KMS-11 (cell line): Measurements from ENCODE around the gene DBF4B.
"Not testable (repeated sequence)": the region's sequence is repeated elsewhere in the genome, so short reads cannot be mapped to it uniquely, and the experiment has no call there.

ENCODE experiments used
- H2AFZ ChIP-seq: fragments of 200-600 bp; sonication (generic); 2 replicates; pipeline ENCODE4 v1.6.1; 2016; ENCODE audit warnings: antibody characterized with exemption, mixed run types, low read depth
- H3K27ac ChIP-seq: fragments of 200-600 bp; sonication (generic); 2 replicates; pipeline ENCODE4 v1.6.1; 2016; ENCODE audit warnings: mild to moderate bottlenecking, mixed run types
- H3K27me3 ChIP-seq: fragments of 200-600 bp; sonication (generic); 2 replicates; pipeline ENCODE4 v1.6.1; 2017; ENCODE audit warnings: mild to moderate bottlenecking, low read depth, mixed run types, moderate library complexity; ENCODE audit not compliant: insufficient read depth
- H3K36me3 ChIP-seq: fragments of 200-600 bp; sonication (generic); 2 replicates; pipeline ENCODE4 v1.6.1; 2017; ENCODE audit warnings: mild to moderate bottlenecking, mixed run types; ENCODE audit not compliant: insufficient read depth
- H3K4me1 ChIP-seq: fragments of 200-600 bp; sonication (generic); 2 replicates; pipeline ENCODE4 v1.6.1; 2016; ENCODE audit warnings: mild to moderate bottlenecking, low read depth, mixed run types; ENCODE audit not compliant: poor library complexity, severe bottlenecking
- H3K4me2 ChIP-seq: fragments of 200-600 bp; sonication (generic); 2 replicates; pipeline ENCODE4 v1.7.0; 2016; ENCODE audit warnings: mild to moderate bottlenecking, mixed run types
- H3K4me3 ChIP-seq: fragments of 200-600 bp; sonication (generic); IDR thresholded peaks from 2 replicates; pipeline ENCODE4 v1.6.1; 2017; ENCODE audit warnings: low read depth, low read length, mixed read lengths; ENCODE audit not compliant: insufficient read depth
- H3K79me2 ChIP-seq: fragments of 200-600 bp; sonication (generic); 2 replicates; pipeline ENCODE4 v1.6.1; 2016; ENCODE audit warnings: low read depth, mixed run types; ENCODE audit not compliant: insufficient read depth
- H3K9ac ChIP-seq: fragments of 200-600 bp; sonication (generic); 2 replicates; pipeline ENCODE4 v1.6.1; 2016; ENCODE audit warnings: mild to moderate bottlenecking, mixed run types
- H4K20me1 ChIP-seq: fragments of 200-600 bp; sonication (generic); 2 replicates; pipeline ENCODE4 v1.6.1; 2016; ENCODE audit warnings: mild to moderate bottlenecking, mixed run types; ENCODE audit not compliant: insufficient read depth
- CTCF ChIP-seq: fragments of 200-600 bp; sonication (generic); conservative IDR thresholded peaks from 2 replicates; pipeline ENCODE4 v1.6.1; 2017; ENCODE audit warnings: low read depth, mild to moderate bottlenecking, antibody characterized with exemption, low read length, moderate library complexity, mixed read lengths

Gene DBF4B

GRCh38 chr17:44752953-44753861 lies 44.7 kb downstream of the DBF4B start:
- TF ChIP-seq CTCF: no peak
- Histone ChIP-seq H3K27me3 (peaks cover 9% of the 10 kb centered on the region; the same call in 1 of the 2 replicates), H3K79me2 (no peaks in the 10 kb centered on the region), H3K4me2 (no peak overlapping the region), H3K4me1 (peaks cover 7% of the 10 kb centered on the region), H2AFZ (no peak overlapping the region), H4K20me1 (no peaks in the 10 kb centered on the region), H3K27ac (no peak overlapping the region), H3K9ac (no peak overlapping the region), H3K36me3 (no peaks in the 10 kb centered on the region), H3K4me3 (no peak overlapping the region)

GRCh38 chr17:44754276-44754675 lies 45.8 kb downstream of the DBF4B start:
- no peak overlapping the region for H3K27ac ChIP-seq
- H3K4me3 ChIP-seq: no peak overlapping the region
- TF ChIP-seq CTCF: no peak
- no peak overlapping the region for H2AFZ ChIP-seq
- no peak overlapping the region for H3K9ac ChIP-seq
- no peaks in the 10 kb centered on the region for H3K36me3 ChIP-seq
- no peaks in the 10 kb centered on the region for H3K79me2 ChIP-seq
- H4K20me1 ChIP-seq: no peaks in the 10 kb centered on the region
- H3K4me2 ChIP-seq: no peak overlapping the region
- H3K4me1 ChIP-seq: no peaks in the 10 kb centered on the region
- H3K27me3 ChIP-seq: peaks cover 14% of the 10 kb centered on the region; the same call in 1 of the 2 replicates

DNA sequence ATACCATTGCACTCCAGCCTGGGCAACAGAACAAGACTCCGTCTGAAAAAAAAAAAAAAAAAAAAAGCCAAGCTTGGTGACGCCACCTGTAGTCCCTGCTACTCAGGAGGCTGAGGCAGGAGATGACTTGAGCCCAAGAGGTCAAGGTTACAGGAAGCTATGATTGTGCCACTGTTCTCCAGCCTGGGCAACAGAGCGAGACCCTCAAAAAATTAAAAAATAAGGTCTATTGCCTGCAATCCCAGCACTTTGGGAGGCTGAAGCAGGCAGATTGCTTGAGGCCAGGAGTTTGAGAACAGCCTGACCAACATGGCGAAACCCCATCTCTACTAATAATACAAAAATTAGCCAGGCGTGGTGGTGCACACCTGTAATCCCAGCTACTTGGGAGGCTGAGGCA lies 46.7 kb downstream of the DBF4B start:
- not testable (repeated sequence) for H2AFZ ChIP-seq, H3K4me3 ChIP-seq, H3K4me1 ChIP-seq, H3K9ac ChIP-seq, H3K27ac ChIP-seq, H4K20me1 ChIP-seq, H3K79me2 ChIP-seq, H3K4me2 ChIP-seq, H3K36me3 ChIP-seq
- H3K27me3 ChIP-seq: peaks cover 19% of the 10 kb centered on the region; the same call in 1 of the 2 replicates

DNA sequence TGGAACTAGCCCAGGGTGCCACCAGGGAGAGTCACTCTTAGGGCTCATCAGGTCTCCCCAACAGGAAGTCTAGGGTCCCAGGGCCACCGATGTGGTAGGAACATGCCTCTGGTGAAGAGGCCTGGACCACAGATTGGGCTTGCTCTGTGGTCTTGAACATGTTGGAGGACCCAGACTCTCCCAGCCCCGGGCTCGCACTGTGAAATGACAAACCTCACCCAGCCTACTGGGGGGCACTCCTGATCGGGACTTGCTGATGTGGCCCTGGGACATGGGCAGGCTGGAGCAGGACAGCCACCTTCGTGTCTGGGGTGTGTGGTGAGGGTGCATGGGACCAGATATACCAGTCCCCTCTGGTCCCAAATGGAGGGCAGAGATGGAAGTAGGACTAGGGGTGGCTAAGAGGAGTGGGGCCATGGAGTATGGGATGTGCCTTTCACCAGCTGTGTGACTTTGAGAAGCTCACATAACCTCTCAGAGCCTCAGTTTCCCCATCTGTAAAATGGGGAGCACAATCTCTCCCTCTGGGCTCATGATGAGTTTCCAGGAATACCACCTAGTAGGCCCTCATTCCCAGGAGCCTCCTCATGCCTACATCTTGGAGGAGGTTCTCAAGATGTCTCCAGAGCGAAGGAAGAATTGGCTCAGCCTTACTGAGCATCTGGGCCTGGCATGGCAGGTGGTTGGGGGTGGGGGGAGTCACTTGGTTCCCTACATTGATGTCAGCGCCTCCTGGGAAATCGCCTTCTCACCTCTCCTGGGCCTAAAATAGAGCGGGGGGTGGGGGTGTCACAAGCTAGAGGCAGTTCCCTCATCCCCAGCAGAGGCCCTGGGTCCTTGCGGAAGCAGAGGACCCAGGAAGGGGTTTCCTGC lies 48.8 kb downstream of the DBF4B start:
- no peaks in the 10 kb centered on the region for H3K36me3 ChIP-seq
- H3K9ac ChIP-seq: no peak overlapping the region
- H4K20me1 ChIP-seq: no peaks in the 10 kb centered on the region
- H3K4me2 ChIP-seq: no peak overlapping the region
- H3K4me1 ChIP-seq: no peaks in the 10 kb centered on the region
- H3K4me3 ChIP-seq: no peak overlapping the region
- no peaks in the 10 kb centered on the region for H3K79me2 ChIP-seq
- no peak overlapping the region for H2AFZ ChIP-seq
- no peak for TF ChIP-seq CTCF
- H3K27ac ChIP-seq: no peak overlapping the region
- peaks cover 21% of the 10 kb centered on the region; the same call in 1 of the 2 replicates for H3K27me3 ChIP-seq
